OCI-LY7 (cell line): ENCODE data around the gene XAF1.

ENCODE experiments used
- CTCF ChIP-seq: fragments of 200-600 bp; sonication (generic); conservative IDR thresholded peaks from 2 replicates; pipeline ENCODE4 v1.5.1; 2014; ENCODE audit warnings: mild to moderate bottlenecking, antibody characterized with exemption, low read length, moderate library complexity, mixed read lengths
- EZH2phosphoT487 ChIP-seq: fragments of 200-600 bp; sonication (generic); IDR thresholded peaks from 2 replicates; pipeline ENCODE4 v1.6.1; 2018; ENCODE audit warnings: low read depth, borderline replicate concordance, mild to moderate bottlenecking, mixed run types, antibody characterized with exemption, low read length, moderate library complexity, mixed read lengths

- no peak for TF ChIP-seq CTCF
- no peak for TF ChIP-seq EZH2phosphoT487
Measured at GRCh38 chr17:6796887-6797490, 41.1 kb downstream of the XAF1 start.
